GM12892 (cell line): Measurements from ENCODE around the gene NKD2.

Experiments
- POLR2A ChIP-seq: IDR thresholded peaks from 2 replicates; pipeline ENCODE4 v1.6.1; 2011; ENCODE audit warnings: low read depth, low read length, control low read depth
- POLR2AphosphoS5 ChIP-seq: IDR thresholded peaks from 2 replicates; pipeline ENCODE4 v1.6.1; 2011; ENCODE audit warnings: low read depth, low read length, control low read depth
- TAF1 ChIP-seq: IDR thresholded peaks from 2 replicates; pipeline ENCODE4 v1.6.1; 2011; ENCODE audit warnings: low read depth, mild to moderate bottlenecking, control low read depth, low read length, borderline replicate concordance

DNA sequence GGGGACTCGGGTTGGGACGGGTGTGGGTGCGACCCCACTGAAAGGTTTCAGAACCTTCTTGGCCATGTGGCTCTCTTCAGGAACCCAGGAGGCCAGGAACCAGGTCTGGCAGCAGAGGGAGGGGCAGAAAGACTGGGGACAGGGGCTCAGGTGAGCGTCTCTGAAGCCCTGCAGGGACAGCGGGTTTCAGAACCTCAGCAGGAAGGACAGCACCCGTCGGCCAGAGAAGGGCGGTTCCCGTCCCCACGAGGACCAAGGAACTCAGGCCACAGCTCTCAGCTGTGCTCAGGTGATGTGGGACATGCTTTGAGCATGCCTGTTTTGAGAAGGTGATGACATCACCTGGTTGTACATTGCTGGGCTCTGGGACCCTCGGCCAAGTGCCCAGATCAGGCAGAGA lies 77.5 kb downstream of the NKD2 start:
- no peak for TF ChIP-seq POLR2A
- TF ChIP-seq POLR2AphosphoS5 = no peak
- no peak for TF ChIP-seq TAF1
